Measurements from ENCODE around the gene KITLG. TPM values are rescaled to one million over a fixed set of nuclear protein-coding genes. Genes with fewer than 3 reads are reported as not detected.

Gene KITLG
- total RNA-seq, 4 donors from 2014 or later, result 3.9 to 33.0 (median 14.7) TPM

DNA sequence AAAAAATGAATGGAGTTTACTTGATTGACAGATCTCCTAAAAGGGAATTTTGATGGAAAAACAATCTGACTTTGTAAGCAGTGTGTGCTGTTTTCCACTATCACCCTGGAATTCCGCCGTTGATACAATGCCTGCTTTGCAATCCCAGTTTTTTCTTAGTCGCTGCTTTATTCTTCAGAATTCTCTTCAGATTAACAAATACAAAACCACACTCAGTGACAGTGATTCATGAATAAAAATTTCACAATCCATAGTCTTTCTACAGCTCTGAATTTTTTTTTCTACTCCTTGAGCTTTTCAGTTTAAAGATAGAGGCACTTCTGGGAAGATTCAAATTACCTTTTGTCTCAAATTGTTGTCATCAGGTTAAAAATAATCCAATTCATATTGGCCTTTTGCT lies 44.6 kb upstream of the KITLG start:
- Histone ChIP-seq H3K27ac (no peak overlapping the region), H3K9me3 (no peaks in the 10 kb centered on the region), H3K4me1 (peaks cover 0 to 3% (median 0%) of the 10 kb centered on the region in 3 donors), H3K4me3 (no peak overlapping the region), H3K36me3 (no peaks in the 10 kb centered on the region), H3K27me3 (no peaks in the 10 kb centered on the region)
- DNase-seq, result no peak
- WGBS, 2 donors, result 61 to 65% methylated on average over 3 of the region's 3 CpGs
- no peak for TF ChIP-seq POLR2A (IDR thresholded peaks at IDR 0.05)
- TF ChIP-seq, protein P1, sequence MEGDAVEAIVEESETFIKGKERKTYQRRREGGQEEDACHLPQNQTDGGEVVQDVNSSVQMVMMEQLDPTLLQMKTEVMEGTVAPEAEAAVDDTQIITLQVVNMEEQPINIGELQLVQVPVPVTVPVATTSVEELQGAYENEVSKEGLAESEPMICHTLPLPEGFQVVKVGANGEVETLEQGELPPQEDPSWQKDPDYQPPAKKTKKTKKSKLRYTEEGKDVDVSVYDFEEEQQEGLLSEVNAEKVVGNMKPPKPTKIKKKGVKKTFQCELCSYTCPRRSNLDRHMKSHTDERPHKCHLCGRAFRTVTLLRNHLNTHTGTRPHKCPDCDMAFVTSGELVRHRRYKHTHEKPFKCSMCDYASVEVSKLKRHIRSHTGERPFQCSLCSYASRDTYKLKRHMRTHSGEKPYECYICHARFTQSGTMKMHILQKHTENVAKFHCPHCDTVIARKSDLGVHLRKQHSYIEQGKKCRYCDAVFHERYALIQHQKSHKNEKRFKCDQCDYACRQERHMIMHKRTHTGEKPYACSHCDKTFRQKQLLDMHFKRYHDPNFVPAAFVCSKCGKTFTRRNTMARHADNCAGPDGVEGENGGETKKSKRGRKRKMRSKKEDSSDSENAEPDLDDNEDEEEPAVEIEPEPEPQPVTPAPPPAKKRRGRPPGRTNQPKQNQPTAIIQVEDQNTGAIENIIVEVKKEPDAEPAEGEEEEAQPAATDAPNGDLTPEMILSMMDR (IDR thresholded peaks at IDR 0.05), result no peak
- intact Hi-C loops (cut with DNase I), result no loop called here

DNA sequence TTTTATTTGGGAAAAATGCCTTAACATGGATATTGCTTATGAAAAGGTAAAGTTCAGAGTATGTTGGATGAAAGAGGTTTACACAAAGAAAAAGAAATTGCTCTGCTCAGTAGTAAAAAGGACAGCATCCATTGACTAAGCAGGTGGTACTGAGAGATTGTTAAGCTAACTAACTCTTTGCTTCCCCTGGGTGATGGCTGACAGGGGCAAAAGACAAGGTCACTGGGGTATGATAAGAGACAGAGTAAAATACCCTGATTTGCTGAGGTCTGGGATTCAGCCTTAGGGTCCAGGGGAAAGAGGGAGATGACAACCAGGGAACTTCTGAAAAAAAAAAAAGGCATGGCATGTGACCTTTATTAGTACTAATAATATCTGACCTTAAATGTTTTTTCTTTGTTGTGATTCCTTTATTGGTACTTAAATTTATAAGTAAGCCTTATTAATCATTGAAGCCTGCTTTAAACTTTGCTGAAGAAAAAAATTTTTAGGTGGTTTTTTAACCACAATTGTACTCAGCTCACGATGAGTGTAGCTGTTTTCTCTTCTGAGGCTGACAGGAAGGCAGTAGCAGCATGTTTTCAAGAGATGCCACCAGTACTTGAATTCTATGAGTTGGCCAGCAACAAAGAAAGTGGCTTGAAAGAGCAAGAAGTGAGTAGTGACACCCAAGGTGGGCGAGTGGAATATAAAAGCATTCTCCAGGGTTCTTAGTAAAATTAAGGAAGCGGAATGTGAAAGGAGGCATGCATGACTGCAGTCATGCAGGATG lies 43.7 kb upstream of the KITLG start:
- no peak overlapping the region for H3K27ac ChIP-seq
- DNase-seq, result no peak
- H3K4me1 ChIP-seq, result peaks cover 0 to under 1% (median 0%) of the 10 kb centered on the region in 3 donors
- intact Hi-C loops (cut with DNase I), result no loop called here
- TF ChIP-seq POLR2A (IDR thresholded peaks at IDR 0.05), result no peak
- H3K9me3 ChIP-seq, result no peaks in the 10 kb centered on the region
- 74 to 77% methylated on average over 3 of the region's 3 CpGs for WGBS, 2 donors
- no peaks in the 10 kb centered on the region for H3K36me3 ChIP-seq
- H3K4me3 ChIP-seq, result no peak overlapping the region
- no peaks in the 10 kb centered on the region for H3K27me3 ChIP-seq

DNA sequence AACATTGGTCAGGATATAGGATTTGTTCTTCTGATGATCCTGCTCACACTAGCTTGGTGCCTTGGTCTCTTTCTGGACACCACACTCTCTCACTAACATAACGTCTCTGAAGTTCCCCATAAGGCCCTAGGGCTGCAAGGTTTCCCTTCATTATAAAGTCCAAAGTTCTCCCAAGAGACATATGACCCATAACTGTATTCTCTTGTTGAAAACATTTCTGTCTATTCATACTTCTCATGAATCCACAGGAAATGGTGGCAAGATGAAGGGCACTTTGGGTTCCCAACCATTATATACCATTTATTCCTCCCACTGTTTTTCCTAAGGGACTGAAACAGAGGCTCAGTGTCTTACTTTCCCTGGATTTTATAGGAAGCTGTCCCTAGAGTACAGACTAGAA lies 37.1 kb upstream of the KITLG start:
- intact Hi-C loops (cut with DNase I), result no loop called here
- WGBS, 2 donors, result 69 to 80% methylated on average over 1 of the region's 1 CpG
- Histone ChIP-seq H3K9me3 (no peaks in the 10 kb centered on the region), H3K27me3 (no peaks in the 10 kb centered on the region), H3K36me3 (no peaks in the 10 kb centered on the region), H3K27ac (no peak overlapping the region), H3K4me3 (no peak overlapping the region), H3K4me1 (no peaks in the 10 kb centered on the region)
- no peak for DNase-seq
- no peak for TF ChIP-seq POLR2A (IDR thresholded peaks at IDR 0.05)
- TF ChIP-seq, protein P1 (IDR thresholded peaks at IDR 0.05), result no peak

DNA sequence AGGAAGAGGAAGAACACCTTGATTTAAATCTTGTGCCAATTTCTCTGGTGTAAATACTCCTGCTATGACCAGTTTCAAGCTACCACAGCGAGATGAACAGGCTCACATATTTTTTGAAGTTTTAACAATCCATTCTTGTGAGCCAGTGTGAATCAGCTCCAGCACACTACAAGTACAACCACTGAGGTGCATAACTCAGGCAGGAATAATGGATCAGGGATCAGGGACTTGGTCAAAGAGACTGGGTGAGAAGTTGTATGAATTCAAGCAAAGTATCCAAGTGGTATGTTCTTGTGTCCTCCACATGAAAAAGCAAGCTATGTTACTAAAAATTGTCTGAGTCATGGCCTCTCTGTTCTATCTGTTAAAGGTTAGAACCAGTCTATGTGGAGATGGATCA lies 35.2 kb upstream of the KITLG start:
- WGBS, 2 donors, result 73 to 78% methylated on average over 1 of the region's 1 CpG
- intact Hi-C loops (cut with DNase I), result no loop called here
- TF ChIP-seq, protein P1 (IDR thresholded peaks at IDR 0.05), result no peak
- no peak for TF ChIP-seq POLR2A (IDR thresholded peaks at IDR 0.05)

DNA sequence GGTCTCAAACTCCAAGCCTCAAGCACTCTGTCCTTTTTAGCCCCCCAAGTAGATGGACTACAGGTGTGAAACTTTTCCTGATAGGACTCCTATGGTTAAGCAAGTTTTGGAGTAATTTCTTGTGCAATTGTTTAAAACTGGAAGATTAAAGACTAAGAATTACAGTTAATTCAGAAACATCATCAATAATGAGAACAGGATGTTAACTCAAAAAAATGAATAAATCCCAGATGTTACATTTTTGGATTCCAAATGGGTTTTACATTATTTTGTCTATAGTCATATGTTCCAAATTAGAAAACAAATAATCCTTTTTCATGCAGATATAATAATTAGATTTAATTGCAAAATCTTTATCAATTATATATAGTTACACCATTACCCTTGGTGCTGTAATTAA lies 24.4 kb upstream of the KITLG start:
- intact Hi-C loops (cut with DNase I), result no loop called here
- no peak overlapping the region for H3K27ac ChIP-seq
- H3K36me3 ChIP-seq, result no peaks in the 10 kb centered on the region
- H3K4me3 ChIP-seq, result no peak overlapping the region
- no peaks in the 10 kb centered on the region for H3K27me3 ChIP-seq
- TF ChIP-seq, protein P1 (IDR thresholded peaks at IDR 0.05), result no peak
- no peak for TF ChIP-seq POLR2A (IDR thresholded peaks at IDR 0.05)
- no peaks in the 10 kb centered on the region for H3K4me1 ChIP-seq
- peaks cover 0 to 11% (median 0%) of the 10 kb centered on the region in 3 donors for H3K9me3 ChIP-seq
- DNase-seq, result no peak

More for the DNA sequence above, 35.2 kb upstream of the KITLG start:
- Histone ChIP-seq H3K4me3 (no peak overlapping the region), H3K4me1 (no peaks in the 10 kb centered on the region), H3K27ac (no peak overlapping the region), H3K27me3 (no peaks in the 10 kb centered on the region), H3K36me3 (no peaks in the 10 kb centered on the region), H3K9me3 (no peaks in the 10 kb centered on the region)
- no peak for DNase-seq
